GM18861 (cell line): ENCODE data around the gene ADAMTS2.
"Not testable (repeated sequence)": the region's sequence is repeated elsewhere in the genome, so short reads cannot be mapped to it uniquely, and the experiment has no call there.

ENCODE experiments used
- ATAC-seq: cut with Tn5 transposase; IDR thresholded peaks from one replicate; pipeline ENCODE4 v1.9.1; 2021; ENCODE audit not compliant: unreplicated experiment

Gene ADAMTS2

DNA sequence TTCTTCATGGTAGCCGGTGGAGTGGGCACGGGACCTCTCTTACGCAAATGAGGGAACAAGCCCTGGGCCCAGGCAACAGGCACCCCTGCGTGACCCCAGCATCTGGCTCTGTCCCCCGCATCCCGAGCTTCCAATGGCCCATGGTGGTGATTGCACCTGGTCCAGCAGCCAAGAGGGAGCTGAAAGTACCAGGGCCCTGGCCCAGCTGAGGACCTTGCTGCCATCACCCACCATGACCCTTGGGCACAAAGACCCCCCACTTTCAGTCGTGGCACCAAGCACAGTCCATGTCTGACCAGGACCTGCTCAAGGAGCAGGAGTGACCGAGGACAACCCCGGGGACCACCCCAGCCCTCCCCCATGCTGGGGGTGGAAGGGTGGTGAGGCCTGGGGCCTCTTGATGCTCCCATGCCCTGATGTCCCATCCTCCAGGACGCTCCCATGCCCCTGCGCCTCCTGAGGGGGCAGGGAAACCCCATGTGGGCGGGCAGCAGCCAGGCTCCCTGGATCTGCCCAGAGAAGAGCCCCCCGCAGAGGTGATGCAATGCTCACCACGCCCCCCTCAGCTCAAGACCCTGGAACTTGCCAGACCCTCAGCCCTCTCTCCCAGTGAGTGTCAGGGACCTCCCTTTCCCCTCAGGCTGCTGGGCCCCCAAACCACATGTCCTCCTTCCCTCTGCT lies 123.9 kb downstream of the ADAMTS2 start:
- ATAC-seq: no peak

DNA sequence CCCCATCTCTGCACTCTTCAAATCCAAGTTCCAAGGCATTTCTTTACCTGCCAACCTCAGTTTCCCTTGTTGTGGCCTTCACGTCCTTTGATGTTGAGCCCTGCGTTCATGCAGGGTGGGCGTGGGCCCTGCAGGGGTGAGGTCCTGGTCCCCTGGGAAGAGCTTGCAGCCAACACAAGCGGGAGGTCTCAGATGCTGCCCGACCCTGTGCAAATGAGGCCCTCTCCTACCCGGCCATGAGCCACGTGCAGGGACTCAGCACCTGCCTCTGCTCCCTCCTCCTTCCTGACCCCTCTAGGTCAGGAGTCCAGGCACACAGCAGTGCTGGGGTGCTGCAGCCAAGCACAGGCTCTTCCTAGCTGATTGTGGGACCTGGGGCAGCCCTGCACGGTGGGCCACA lies 124.5 kb downstream of the ADAMTS2 start:
- no peak for ATAC-seq

GRCh38 chr5:179219661-179220620 lies 125.3 kb downstream of the ADAMTS2 start:
- ATAC-seq: no peak

DNA sequence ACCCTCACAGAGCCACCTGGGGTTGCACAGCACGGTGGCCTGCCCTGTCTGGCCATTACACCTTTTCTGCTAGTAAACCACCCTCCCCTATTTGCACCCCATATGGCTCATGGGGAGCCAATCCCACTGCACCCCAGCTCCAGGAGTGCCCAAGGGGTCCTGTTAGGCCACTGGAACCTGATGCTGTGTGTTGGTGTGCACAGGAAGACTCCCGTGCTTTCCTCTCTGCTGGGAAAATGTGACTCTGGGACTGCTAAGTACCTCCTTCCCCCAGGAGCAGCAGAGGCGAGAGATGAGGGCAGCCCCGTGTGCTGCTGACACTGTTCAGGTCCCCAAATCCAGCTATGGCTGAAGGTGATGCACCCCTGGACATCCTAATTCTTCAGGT lies 126.3 kb downstream of the ADAMTS2 start:
- no peak for ATAC-seq

DNA sequence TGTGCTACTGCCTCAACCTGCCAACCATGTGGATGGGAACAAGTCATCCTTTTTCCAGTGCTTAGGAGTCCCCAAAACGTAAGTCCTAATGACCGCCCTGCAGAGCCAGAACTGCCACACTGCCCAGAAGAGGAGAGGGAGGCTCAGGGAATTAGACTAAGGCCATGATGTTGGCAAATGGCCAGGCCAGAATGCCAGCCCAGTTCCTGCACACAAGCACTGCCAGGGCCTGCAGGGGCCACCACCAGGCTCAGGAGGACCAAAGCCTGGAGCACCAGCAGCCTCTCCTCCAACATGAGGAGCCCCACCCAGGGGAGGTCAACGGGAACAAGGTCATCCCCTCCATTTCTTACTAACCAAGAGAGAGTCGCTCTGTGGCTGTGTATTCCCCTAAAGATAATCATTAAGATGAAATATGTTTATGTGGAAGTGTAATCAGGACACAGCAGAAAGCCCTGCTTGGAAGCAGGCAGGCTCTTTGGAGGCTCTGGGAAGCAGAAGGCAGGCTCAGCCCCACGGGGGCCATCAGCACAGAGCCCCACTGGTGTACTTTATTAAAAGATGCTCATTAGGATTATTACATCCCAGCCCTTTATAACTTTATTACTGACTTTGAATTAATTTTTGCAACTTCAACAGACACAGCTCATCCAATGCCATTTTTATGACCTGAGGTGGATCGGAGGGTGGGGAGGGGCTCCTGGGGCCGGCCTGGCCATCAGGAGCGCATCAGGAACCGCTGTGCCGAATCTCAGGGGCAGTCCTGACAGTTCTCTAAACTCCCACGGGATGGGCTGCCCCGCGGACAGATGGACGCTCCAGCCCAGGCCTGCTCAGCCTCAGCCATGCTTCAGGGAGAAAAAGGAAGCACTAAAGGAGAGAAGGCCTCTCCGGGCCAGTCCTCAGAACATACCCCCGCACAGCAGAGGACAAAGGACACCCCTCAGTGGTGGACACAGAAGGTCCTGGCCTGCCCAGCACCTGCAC lies 127.0 kb downstream of the ADAMTS2 start:
- ATAC-seq: no peak

GRCh38 chr5:179217356-179217755 lies 127.9 kb downstream of the ADAMTS2 start:
- ATAC-seq: no peak

DNA sequence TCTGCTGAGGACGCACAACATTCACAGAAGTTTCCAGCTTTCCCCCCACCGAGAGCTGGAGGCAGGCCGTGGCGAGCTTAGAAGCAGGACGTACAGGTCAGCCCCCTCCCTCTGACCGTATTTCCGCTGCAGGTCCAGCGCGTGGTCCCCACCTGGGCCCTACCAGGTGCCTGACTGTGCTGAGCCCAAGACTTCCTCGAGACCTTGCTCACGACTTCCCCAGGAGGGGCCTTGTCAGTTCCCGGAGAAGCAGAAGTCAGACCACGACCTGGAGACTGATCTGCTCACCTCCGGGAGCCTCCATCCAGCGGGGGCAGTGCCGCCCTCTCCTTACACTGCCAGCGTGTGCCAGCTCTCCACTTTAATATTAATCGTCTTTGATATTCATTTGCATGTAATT lies 128.9 kb downstream of the ADAMTS2 start:
- ATAC-seq: not testable (repeated sequence)

GRCh38 chr5:179215576-179215975 lies 129.7 kb downstream of the ADAMTS2 start:
- ATAC-seq: no peak

DNA sequence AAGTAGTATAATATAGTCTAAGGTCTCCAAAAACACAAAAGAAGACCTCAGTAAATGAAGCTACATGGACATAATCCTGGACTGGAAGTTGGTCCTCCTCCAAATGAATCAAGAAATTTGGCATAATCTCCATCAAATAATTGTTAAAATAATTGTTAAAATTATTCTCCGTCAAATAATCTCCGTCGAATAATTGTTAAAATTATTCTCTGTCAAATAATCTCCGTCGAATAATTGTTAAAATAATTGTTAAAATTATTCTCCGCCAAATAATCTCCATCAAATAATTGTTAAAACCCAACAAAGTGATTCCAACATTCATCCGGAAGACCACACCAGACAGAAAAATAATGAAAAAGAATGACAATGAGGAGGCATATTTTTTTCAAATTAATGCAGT lies 130.6 kb downstream of the ADAMTS2 start:
- no peak for ATAC-seq

DNA sequence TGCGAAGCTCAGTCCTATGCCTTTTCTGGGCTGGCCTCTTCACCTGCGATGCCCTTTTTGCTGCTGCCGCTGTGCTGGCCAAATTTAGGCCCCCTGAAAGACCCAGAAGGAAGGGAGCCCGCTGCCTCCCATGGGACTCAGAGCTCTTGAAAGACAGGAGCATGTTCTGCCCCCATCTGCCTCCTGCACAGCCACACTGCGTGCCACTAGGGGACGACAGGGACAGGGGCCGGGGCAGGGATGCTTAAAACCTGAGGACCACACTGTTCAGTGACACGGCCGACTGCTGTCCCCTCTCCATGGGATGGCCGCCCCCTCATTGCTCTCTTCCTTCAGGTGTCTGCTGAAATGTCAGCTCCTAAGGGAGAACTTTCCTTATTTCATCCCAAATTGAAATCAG lies 132.4 kb downstream of the ADAMTS2 start:
- no peak for ATAC-seq

GRCh38 chr5:179211631-179212030 lies 133.6 kb downstream of the ADAMTS2 start:
- ATAC-seq: no peak

DNA sequence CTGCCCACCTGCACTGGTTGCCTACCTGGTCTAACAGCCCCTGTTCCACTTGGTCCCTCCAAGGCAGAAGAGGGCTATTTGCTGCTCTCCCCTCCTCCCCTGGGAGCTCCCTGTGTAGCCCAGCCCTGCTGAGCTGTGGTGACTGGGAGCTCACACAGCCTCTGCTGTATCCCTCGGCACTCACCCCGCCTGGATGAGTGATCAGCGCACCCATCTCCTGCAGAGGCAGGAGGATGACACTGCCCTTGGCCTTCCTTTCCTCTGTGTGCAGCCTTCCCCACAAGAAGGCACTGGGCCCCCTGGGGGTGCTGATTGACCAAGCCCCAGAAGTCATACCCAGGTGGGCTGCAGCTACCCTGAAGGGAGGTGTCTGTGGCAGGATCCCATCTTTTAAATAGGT lies 134.2 kb downstream of the ADAMTS2 start:
- ATAC-seq: no peak

- no peak for ATAC-seq
Measured at GRCh38 chr5:179210478-179210877, 134.8 kb downstream of the ADAMTS2 start.

- ATAC-seq: no peak
Measured at GRCh38 chr5:179209359-179210150, 135.7 kb downstream of the ADAMTS2 start.

DNA sequence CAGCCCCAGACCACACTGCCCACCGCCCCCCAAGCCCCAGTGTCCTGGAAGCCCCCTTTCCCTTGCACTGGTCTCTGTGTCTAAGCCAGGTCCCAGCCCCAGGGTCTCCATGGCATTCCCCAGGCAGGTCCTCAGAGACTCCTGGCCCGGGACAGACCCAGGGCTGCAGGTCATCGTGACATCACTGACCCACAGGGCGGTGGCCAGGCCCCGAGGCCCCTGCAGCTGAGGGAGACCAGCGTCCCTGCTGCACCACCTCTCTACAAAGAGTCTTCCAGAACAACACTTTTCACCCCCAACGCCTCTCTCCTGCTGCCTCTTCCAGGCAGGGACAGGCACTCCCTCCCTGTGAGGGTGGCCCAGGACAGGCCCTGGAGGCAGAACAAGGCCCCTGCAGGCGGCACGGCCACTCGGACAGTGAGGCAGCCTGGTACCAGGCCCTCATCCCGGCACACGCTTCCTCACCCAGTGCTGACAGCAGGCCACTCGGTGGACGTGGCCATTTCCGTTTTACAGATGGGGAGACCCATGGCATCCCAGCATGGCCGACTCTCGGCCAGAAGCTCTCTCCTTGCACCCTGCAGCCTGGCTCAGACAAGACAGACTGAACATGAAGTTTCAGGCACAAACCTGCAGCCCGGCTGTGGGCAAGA lies 136.4 kb downstream of the ADAMTS2 start:
- ATAC-seq: no peak

- no peak for ATAC-seq
Measured at GRCh38 chr5:179207920-179208705, 137.1 kb downstream of the ADAMTS2 start.

- ATAC-seq: no peak
Measured at GRCh38 chr5:179207470-179207869, 137.8 kb downstream of the ADAMTS2 start.

DNA sequence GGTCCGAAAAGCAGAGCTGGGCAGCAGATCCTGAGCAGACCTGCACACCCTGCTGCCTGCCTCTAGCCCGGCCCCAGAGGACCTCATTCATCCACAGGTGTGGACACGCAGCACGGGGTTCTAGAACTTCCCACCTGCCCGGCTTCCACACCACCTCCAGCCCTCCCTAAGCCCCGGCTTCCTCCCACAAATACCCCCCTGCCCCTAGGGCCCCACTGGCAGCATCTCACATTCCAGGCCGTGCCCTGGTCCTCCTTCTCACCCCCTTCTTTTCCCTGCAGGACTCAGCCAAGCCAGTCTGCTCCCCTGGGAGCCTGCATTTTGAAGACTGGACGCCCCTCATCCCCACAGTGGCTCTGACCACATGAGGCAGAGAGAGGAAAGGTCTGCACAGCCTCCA lies 138.9 kb downstream of the ADAMTS2 start:
- ATAC-seq: no peak

DNA sequence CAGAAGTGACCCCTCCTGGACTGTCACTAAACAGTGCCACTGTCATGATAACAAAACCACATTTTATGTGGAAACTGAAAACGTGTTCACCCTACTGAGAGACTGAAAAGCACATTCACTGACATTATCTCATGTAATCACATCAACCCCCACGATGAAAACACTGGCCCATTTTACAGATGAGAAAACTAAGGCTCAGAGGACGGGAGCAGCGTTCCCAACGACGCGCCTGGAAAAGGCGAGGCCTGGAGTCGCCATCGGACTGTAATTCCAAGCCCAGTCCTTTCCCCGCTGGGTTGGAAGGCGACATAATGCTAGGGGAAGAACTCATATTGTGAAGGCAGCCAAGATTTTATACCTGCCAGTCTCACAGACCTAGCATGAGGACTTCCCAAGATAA lies 140.0 kb downstream of the ADAMTS2 start:
- ATAC-seq: no peak
